Stimulated activated CD4-positive, alpha-beta T cell treated with anti-CD3 and anti-CD28 coated beads, Interleukin-4, amount 100 ng/mL, for 24 hours (primary cell): Measurements from ENCODE around the gene DSCAML1.

Experiments used
- DNase-seq: peaks from one replicate; pipeline ENCODE4 v3.0.0-alpha.2; 2020

DSCAML1 gene

DNA sequence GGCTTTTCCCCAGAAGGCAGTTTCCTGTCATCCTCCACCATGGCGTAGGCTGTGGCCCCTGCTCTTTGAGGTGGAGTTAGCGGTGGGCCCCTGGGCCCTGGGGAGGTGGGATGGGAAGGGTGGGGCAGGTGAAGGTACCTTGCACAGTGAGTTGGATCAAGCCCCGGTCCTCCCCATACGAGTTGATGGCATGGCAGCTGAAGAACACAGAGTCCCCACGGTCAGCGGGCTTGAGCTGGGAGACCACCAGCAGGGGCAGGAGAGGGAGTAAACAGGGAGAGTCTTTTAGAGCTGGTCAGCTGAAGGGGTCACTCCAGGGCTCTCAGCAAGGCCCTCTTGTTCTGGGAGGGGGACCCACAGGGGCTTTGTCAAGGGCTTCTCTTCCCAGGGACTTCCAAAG lies 316.0 kb downstream of the DSCAML1 start:
- DNase-seq = no peak

DNA sequence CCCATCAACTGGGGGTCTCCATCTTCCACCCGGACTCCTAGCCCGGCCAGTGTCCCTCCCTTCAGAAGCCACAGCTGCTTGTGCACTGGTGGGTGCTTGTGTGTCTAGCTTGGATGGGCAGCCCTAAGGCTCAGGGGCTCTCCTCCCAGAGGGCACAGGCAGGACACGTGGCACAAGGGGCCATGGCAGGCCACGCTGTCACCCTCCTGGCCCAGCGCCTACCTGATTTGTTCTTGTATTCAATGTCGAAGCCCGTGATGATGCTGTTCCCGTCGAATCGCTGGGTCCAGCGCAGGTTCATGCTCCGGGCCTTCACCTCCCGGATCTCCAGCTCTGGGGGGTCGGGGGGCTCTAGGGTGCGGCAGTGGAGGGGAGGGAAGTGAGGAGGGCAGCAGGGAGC lies 316.8 kb downstream of the DSCAML1 start:
- DNase-seq = no peak

DNA sequence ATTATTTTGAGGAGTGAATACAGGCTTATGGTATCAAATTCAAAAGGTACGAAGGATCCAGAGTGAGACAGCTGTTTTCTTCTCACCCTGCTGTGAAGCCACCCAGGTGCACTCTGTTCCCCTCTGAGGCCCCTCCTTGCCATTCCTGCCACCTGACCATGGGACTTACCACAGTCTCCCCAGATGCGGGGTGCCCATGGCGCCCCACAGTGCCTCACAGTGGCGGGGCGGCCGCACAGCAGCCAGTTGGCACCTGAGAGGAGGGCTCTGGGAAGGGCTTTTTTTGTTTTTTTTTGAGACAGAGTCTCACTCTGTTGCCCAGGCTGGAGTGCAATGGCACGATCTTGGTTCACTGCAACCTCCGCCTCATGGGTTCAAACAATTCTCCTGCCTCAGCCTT lies 317.6 kb downstream of the DSCAML1 start:
- DNase-seq = no peak

DNA sequence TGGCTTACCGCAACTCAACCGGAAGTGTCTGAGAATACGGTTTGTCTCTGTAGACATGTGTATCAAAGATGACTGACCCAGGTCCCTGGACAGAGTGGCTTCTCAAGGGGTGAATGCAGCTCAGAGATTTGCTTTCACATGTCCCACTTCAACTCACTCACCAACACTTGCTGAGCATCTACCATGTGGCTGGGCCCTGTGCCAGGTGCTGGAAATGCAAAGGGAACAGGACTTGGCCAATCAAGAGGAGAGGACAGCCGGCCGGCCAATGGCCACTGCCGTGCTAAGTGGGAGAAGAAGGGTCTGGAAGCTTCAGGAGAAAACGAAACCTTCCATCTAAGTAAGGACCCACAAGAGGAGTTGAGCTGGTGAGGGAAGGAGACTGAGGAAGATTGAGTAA lies 318.1 kb downstream of the DSCAML1 start:
- no peak for DNase-seq

DNA sequence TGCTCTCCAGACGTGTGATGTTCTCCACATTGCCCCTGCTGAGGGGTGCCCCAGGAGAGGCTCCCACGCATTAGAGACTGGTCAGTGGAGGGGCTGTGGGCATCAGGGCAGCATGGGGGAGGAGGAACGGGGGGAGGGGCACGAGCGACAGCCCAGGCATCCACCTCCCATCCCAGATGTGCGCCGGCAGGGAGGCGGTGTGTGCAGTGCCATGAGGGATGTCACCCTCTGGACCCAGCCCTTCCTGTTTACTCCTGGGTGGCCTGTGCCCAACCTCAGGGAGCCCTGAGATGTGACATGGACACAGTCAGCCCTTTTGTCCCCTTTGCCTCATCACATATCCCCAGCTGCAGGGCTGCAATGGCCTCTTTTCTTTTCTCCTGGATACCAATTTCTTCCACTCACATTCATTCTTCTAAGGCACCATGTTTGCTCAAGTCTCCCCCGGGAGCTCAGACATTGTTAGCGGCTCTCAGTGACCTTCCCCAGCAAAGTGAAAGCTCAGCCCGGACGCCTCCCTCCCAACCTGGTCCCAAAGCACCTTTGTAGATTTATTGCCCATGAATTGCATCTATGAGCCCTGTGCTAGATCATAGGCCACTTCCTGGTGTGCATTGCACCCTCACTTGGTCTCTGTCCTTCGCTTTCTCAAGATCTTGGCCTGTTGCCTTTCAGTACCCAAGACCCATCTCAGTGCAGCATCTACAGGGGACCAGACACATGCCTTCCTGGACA lies 318.7 kb downstream of the DSCAML1 start:
- no peak for DNase-seq

DNA sequence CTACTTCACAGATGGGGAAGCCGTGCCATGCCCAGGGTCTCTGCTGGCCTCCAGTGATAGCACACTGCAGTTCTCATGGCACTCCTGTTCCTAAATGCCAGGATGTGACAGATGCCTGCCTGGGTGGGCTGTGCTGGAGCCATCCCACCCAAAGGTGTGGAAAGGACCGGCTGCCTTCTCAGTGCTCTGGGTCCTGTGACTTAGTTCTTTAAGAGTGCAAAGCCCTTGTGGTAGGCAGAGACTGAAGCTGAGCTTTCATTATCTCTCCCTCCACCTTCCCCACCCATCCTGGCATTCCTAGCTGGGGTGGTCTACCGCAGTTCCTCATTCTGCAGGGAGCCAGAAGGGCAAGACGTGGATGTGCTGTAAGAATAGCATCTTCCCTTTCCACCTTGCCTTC lies 319.3 kb downstream of the DSCAML1 start:
- no peak for DNase-seq

DNA sequence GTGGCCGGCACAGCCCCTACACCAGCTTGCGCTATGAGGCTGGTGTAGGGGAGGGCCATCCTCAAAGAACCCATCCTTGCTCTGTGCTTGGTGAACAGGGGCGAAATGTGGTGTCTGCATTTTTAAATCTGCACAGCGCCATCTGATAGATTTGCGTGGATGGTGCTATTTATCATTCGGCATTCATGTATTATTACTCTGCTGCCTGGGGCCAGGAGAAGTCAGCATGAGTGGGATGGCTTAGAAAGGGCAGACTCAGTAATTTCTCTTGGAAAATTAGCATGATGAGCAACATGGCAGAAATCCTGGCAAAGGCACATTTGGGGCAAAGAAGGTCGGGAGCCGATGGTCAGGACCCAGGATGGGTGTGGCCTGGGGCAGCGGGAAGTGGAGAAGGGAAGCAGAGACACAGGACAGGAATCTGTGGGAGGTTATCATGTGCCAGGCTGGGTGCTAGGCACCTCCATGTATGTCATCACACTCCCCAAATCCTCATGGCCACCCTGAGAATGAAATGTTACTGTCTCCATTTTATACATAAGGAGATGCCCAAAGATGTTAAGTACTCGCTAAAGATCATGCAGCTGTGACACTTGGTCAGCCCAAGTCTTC lies 320.4 kb downstream of the DSCAML1 start:
- DNase-seq = no peak

DNA sequence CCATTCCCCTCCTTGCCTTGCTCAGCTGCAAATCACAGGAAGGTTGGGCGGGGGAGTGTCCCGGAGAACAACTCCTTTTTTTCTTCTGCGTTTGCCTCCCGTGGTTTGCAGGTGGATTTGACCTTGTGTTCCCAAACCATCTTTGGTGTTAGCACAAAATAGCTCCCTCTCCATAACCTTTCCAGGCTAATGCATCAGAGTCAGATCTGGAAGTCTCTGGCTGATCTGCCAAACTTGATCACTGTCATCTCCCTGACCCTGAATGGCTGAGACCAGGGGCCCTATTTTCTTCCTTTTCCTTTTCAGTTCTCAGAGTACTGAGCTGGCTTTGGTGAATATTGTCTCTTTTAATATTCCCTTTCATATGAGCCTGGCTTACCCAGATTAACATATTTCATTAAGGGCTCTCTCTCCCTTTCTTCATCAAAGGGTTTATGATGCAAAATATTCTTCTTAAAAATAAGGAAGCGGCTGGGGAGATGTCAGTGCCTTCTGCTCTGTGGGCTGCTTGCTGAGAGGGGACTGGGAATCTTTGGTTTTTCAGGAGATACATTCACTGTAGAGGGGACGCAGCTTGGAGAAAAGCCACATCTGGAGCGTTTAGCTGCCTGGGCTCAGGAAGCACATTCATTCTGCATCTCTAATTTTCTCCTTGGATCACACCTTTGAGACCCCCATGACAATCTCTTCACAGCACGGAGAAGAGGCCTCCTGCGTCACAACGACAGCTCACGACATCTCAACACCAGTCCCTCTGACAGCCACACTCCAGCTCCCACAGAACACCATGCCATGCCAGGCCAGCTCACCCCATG lies 321.1 kb downstream of the DSCAML1 start:
- DNase-seq = no peak

DNA sequence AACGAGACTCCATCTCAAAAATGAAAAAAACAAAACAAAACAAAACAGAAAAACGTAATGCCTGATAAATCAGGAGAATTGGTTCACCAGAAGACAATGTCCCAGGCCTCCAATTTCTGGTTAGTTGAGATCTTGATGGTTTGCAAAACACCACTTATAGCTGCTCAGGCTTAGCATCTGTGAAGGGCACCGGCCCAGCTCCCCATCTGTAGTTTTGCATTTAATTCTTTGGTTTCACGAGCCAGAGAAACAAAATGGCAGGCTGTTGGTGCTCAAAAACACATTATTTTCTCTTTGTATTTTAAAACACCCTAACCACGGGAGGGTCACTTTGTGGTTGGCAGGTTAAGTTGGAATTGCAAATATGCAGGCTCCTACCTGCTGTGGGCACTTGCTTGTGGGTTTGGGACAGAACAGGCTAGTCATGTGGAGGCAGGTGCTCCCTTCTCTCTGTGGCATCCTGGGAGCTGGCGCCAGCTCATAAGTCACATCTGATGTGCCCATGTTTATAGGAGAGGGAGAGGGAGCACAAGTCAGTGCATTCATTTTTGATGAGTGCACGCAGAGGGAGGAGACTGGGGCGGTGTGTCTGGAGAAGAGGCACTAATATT lies 323.4 kb downstream of the DSCAML1 start:
- DNase-seq = no peak

DNA sequence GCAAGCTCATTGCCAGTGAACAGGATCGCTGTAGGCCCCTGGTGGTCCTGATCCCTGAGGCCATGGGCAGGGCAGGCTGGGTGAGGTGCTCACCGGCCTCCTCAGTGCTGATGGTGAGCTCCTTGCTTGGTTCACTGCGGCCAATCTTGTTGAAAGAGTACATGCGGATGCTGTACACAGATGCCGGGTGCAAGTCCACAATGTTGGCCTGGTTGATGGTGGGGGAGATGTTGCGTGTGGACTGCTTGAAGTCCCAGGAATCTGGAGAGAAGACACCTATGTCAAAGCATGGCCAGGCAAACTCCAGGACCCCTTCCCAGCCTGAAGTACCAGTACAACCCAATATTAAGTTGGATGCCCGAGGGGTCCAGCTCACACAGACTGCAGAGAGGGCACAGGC lies 325.2 kb downstream of the DSCAML1 start:
- DNase-seq = no peak

DNA sequence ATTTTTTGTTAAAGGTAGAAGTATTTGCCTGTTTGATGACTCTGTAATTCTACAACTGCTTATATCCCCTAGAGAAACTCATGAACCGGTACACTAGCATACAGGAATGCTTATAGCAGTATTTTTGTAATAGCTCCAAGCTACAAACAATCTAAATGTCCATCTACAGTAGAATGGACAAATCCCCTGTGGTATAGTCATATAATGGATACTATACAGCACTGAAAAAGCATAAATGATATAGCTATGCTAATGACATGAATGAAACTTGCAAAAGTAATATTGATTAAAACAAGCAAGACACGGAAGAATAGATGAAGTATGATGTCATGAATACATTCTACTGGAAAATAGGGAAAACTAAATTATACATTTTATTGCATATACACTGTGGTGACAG lies 326.4 kb downstream of the DSCAML1 start:
- DNase-seq = no peak

DNA sequence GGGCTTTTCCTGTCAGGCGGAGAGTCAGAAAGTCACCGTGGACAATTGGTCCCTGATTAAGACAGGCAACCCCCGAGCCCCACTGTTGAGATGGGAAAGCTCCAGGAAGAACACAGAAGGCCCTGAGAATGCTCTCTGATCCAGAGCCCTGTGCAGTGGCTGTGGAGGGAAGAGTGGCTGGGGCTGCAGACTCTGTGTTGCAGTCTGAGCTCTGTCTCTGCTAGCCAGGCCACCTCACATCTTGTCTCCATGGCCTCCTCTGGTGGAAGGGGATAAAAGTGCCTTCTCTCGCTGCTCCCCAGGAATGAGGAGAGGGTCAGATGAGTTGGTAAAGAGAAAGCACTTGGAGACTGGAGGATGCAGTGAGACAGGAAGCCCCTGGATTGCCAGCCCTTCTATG lies 328.1 kb downstream of the DSCAML1 start:
- DNase-seq = no peak

DNA sequence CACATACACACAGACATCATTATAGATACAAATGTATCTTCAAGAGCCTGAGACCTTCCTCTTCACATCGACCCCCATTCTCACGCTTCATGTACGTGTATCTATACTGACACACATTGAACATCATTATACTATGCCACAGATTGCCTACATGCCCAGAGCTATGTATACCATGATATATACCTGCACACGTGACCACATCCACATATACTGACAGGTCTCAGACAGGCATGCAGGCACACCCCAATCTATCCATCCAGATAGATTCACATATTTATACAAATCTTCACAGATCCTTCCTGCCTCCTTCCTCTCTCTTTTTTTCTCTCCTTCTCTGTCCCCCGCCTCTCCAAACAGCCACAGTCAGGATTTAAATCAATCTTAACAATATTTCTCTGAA lies 329.2 kb downstream of the DSCAML1 start:
- DNase-seq = no peak

DNA sequence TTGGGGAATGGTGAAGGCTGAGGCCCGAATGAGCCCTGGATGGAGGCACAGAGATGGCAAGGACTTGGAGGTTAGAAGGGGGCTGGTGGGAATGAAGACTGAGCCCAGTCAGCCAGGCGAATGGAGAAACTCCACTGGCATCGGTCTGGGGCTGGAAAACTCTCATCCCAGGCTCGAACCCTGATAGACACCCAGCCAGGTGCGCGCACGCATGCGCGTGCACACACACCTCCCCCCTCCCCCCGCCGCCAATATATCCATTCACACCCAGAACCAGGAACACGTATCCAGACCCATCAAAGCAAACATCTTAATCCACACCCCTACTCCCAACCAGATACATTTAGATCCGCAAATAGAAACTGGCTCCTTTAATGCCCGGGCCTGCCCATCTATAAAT lies 330.1 kb downstream of the DSCAML1 start:
- no peak for DNase-seq

DNA sequence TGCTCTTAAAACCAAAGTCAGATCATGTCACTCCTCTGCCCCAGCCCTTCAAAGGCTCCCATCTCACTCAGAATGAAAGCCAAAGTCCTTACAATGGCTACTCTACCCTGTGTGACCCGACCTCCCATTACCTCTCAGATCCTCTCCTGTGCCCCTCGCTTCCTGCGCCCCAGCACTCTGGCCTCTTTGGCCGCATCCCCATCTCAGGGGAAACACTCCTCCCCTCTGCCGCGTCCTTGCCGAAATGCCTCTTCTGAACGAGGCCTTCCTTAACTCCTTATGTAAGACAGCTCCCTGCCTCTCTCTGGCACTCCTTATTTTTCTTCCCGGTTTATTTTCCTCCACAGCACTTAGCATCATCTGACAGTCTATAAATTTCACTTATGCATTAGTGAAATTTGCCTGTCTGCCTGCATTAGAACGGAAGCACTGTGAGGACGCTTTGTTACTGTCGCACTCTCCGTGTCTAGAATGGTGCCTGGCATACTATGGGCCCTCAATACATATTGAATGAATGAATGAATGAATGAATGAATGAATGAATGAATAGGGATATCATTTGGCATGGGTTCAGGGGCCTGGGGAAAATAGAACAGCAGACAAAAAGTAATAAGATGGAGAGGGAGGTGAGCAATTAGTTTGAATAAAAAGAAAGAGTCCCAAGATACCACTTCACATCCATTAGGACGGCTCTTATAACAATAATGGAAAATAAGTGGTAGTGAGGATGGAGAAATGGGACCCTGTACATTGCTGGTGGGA lies 331.6 kb downstream of the DSCAML1 start:
- DNase-seq = no peak

DNA sequence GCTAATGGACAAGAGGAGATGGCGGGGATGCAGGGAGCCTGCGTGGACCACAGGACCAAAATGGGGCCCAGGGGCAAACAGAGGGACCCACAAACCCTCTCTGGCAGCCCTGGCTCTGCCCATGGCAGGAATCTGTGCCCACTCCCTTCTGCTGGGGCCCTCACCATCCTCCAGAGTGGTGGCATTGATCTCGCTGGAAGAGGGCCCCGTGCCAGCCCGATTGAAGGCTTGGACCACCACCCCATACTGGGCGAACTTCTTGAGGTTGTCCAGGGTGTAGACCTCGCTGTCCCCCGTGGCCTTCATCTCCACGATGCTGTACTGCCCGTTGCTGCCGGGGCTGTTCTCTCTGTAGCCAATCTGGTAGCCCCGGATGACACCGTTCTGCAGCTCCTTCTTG lies 332.2 kb downstream of the DSCAML1 start:
- no peak for DNase-seq

DNA sequence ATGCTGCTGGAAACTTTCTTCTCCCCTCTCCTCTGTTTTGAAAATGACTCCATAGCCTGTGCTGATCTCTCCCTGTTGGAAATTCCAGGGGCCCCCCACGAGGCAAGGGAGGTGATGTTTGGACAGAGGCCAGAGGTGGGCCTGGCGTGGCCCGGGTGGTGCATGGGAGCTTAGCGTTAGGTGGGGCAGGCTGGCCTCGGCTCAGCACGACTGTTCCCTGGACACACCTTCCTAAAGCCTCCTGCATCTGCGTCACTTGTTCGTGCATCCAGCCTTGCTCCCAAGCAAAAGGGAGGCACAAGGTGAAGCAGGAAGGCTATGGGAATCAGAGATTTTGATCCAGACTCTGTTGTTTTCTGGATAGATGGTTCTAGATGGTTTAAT lies 334.2 kb downstream of the DSCAML1 start:
- DNase-seq = no peak

DNA sequence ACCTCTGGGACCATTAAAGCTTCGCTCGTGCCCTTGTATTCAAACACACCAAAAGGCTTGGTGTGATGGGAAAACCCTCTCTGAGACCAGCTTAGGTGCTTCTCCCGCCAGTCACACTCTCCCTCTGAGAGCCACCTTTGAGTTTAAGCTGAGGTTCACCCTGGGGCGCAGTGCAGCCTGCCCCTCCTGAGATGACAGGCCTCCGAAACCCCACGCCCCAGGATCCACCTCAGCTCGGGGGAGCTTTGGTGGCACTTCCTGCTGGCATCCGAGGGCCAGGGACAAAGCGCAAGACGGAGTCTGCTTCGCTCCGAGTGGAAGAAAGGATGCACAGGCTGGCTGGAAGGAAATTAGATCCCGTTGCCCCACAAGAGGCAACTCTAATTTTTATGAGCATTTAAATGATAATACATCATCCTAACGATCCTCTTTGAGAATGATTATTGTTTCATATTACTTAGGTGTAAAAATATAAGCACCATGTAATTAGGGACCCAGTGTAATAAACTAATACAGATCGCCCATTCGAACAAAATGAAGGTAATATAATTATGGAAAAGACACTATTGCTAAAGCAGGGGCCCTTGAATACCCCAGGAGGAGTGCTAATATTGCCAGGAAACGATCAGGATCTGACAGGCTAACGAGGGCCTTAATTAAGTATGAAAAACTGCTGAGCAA lies 334.7 kb downstream of the DSCAML1 start:
- no peak for DNase-seq

DNA sequence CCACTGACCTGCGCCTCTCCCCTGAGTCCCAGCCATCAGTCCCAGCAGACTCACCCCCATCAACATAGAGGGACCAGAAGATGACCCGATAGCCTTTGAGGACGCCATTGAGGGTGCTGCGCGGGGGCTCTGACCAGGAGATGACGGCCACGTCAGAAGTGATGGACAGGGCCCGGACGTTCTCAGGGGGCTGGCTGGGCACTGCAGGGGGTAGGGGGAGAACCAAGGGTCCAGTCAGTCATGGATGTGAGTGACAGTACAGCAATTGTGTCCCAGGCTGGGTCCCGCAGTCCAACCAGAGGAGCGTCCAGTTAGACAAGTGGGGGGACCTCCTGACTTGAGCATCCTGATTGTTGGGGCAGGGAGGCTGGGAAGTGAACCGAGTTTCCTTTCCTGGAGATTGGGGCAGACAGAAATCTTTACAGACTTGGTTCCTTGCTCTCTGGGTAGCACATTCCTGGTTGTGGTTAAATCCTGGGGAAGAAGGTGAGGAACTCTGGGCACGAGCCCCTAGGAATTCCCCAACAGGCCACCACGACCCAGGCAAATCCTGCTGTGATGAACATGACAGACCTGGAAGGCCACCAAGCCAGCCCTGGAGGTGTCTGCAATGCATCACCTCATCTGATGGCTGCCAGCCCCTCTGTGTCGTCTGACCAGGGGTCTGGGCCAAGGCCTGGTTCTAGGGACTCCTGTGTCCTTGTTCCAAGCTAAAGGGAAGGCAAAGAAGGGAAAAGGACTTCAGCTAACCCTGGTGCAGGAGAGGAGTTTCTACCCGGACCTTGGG lies 335.4 kb downstream of the DSCAML1 start:
- DNase-seq = no peak

DNA sequence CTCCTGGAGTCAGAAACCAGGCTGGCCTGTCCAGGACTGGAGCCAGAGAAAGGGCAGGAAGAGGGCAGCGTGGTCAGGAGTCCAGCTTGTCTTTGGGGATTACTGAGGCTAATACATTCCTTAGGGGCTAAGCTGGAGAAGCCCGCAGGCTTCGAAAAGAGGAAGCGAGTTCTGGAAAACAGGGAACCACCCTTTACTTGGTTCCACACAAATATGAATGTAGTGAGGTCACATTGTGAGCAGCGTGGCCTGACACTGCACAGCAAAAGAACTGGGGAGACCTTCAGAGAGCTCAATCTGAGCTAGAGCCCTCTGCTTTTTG lies 337.1 kb downstream of the DSCAML1 start:
- DNase-seq = no peak

DNA sequence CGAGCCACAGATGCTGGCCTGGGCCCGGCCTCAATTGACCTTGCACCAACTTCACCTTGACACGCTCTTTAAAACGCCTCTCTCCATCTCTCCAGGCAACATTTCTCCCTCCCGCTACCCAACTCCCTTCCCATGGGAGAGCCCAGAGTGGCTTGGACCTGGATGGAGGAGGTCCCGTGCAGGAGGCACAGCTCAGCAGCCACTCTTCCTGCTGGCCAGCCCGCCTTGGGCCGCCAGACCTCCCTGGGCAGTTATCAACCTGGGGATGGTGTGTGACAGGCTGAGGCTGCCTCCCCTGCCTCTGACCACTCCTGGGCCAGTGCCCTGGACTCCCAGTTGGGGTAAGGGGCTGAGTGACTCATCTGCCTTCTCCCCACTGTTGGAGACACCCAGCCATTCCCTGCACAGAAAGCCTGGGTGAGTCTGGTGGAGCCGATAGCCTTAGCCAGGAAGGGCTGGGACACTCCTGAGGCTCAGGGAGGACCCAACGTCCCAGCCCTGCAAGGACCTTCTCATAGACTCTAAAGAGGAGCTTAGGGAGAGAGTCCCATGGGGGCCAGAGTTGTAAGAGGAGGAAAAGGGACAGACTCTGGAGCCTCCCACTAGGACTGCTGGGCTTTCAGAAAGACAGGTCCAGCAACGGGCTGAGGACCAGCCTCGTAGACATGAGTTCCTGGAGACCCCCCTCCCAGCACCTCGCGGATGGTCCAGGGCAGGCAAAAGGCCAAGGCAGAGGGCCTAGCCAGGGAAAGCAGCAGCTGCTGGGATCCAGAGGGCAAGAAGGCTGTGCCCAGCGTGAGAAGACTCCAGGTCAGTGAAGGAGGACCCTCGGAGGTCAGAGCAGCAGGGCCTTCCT lies 337.7 kb downstream of the DSCAML1 start:
- DNase-seq = no peak
